CD4-positive, alpha-beta memory T cell (primary cell): ENCODE measurements around the gene SETD3. TPM values are rescaled to one million over a fixed set of nuclear protein-coding genes. Genes with fewer than 3 reads are reported as not detected.

Source experiments
- CTCF ChIA-PET: fragments of 350-600 bp; sonication (Branson Sonifier 250); formaldehyde crosslinking; loops from one replicate; lab custom pipeline; 2021; ENCODE audit warnings: inconsistent platforms; ENCODE audit not compliant: partially characterized antibody; lab: Charles Lee
- POLR2A ChIA-PET: fragments of 350-600 bp; sonication (Branson Sonifier 250); formaldehyde crosslinking; loops from one replicate; lab custom pipeline; 2021; ENCODE audit not compliant: partially characterized antibody; lab: Charles Lee
- DNase-seq, 5 donors: peaks; one replicate each; pipeline versions ENCODE4 v3.0.0 to v3.0.0-alpha.2; 2020 to 2022; ENCODE audit warnings: mixed read lengths in 1 of 5
- H3K27ac ChIP-seq: one replicate; pipeline ENCODE4 v1.7.0; 2013; ENCODE audit warnings: low read depth, low read length
- H3K27me3 ChIP-seq: 2 replicates; pipeline ENCODE4 v1.7.0; 2013; ENCODE audit warnings: mild to moderate bottlenecking, low read length, moderate library complexity; ENCODE audit not compliant: insufficient read depth
- H3K36me3 ChIP-seq: 2 replicates; pipeline ENCODE4 v1.7.0; 2013; ENCODE audit warnings: mild to moderate bottlenecking, low read length, moderate library complexity; ENCODE audit not compliant: insufficient read depth
- H3K4me1 ChIP-seq: 2 replicates; pipeline ENCODE4 v1.7.0; 2013; ENCODE audit warnings: mild to moderate bottlenecking, low read length, moderate library complexity; ENCODE audit not compliant: insufficient read depth
- H3K4me3 ChIP-seq, 2 donors: one replicate each; pipeline ENCODE4 v1.7.0; 2013; ENCODE audit warnings: low read length in 2 of 2, mild to moderate bottlenecking in 1 of 2
- H3K9me3 ChIP-seq, 2 donors: one replicate each; pipeline ENCODE4 v1.7.0; 2013; ENCODE audit warnings: low read length in 2 of 2, control low read depth in 1 of 2; ENCODE audit not compliant: control insufficient read depth in 1 of 2
- H3K27ac Mint-ChIP-seq, 7 donors: one replicate each; pipeline ENCODE4 v1.8.0; 2020 to 2021; ENCODE audit warnings: mixed read lengths in 7 of 7, mild to moderate bottlenecking in 6 of 7, inconsistent platforms in 3 of 7, moderate library complexity in 3 of 7
- H3K27me3 Mint-ChIP-seq, 2 donors: one replicate each; pipeline ENCODE4 v1.8.0; 2020 to 2021; ENCODE audit warnings: mixed read lengths in 2 of 2
- H3K36me3 Mint-ChIP-seq, 2 donors: one replicate each; pipeline ENCODE4 v1.8.0; 2020 to 2021; ENCODE audit warnings: mixed read lengths in 2 of 2, inconsistent platforms in 1 of 2, mild to moderate bottlenecking in 1 of 2
- H3K4me1 Mint-ChIP-seq, 4 donors: one replicate each; pipeline ENCODE4 v1.8.0; 2020 to 2021; ENCODE audit warnings: mixed read lengths in 4 of 4, mild to moderate bottlenecking in 1 of 4
- H3K4me3 Mint-ChIP-seq, 8 donors: one replicate each; pipeline ENCODE4 v1.8.0; 2020 to 2021; ENCODE audit warnings: mixed read lengths in 8 of 8, mild to moderate bottlenecking in 7 of 8, moderate library complexity in 6 of 8, inconsistent platforms in 3 of 8
- H3K9me3 Mint-ChIP-seq, 8 donors: one replicate each; pipeline ENCODE4 v1.8.0; 2020 to 2021; ENCODE audit warnings: mixed read lengths in 8 of 8, mild to moderate bottlenecking in 5 of 8, inconsistent platforms in 3 of 8, moderate library complexity in 1 of 8
- intact Hi-C: fragments of 100-400 bp; cut with micrococcal nuclease; formaldehyde crosslinking; loops from one replicate; pipeline ENCODE4 v1.15.1; 2023
- polyA plus RNA-seq, 2 donors: library from polyadenylated mRNA; unstranded; fragments of 300-500 nt; fragmentation: Illumina TruSeq; gene quantifications; one replicate each; pipeline ENCODE4 v1.2.3, GENCODE V29; 2021
- total RNA-seq, 2 experiments: library from RNA; stranded (reverse); gene quantifications; one replicate each; pipeline ENCODE4 v1.2.3, GENCODE V29; 2021

SETD3 gene
- total and polyA plus RNA-seq, 4 experiments from 2014 or later: 37.4 to 66.9 (median 55.8) TPM

DNA sequence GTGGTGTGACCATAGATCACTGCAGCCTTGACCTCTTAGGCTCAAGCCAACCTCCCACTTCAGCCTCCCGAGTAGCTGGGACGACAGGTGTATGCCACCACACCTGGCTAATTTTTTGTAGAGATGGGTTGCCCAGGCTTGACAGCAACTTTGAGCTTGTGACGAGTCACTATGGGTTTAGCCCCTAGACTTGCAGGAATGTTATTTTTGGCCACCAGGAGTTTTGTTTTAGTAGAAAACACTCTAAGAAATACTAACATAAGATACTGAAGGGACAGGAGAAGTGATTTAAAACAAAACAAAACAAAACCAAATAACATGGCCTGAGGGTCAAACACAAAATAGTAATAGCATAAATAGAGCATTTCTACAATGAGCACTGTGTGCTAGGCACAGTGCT, 26.4 kb downstream of the SETD3 start:
- H3K36me3 ChIP-seq: peaks cover 48% of the 10 kb centered on the region
- H3K4me3 ChIP-seq: no peak overlapping the region
- H3K27ac ChIP-seq: no peak overlapping the region
- ChIA-PET POLR2A (no interaction called here), CTCF (interaction anchor here (1.6 kb wide), 1 partner anchor 174 kb away, joined by 3 read pairs; no protein-coding TSS in a partner anchor)
- no peak for DNase-seq
- Mint-ChIP-seq H3K4me1 (peaks cover 0 to 2% (median 0%) of the 10 kb centered on the region in 4 donors), H3K36me3 (peaks cover 54 to 62% of the 10 kb centered on the region in 2 donors), H3K27me3 (no peaks in the 10 kb centered on the region), H3K27ac (no peak overlapping the region), H3K9me3 (no peaks in the 10 kb centered on the region), H3K4me3 (no peak overlapping the region)
- no peaks in the 10 kb centered on the region for H3K4me1 ChIP-seq
- intact Hi-C loops: no loop called here
- no peaks in the 10 kb centered on the region for H3K27me3 ChIP-seq
- H3K9me3 ChIP-seq: no peaks in the 10 kb centered on the region

DNA sequence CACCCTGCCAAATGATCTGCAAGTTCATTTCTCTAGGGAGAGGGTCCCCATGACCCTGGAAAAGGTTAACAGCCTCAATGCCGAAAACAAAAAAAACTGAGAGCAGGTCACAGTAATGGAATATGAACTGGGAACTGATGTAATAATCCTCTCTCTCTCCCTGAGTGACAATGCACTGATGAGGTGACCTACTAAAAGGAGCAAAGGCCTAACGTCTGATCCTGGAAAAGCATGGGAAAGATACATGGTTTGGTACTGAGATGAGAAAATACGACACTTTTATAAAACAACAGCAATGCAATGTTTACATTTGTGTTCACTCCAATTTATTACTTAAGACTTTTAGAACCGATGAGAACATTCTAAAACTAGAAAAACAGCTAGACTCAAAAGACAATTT, 27.7 kb downstream of the SETD3 start:
- Mint-ChIP-seq H3K27ac (peak overlapping the region in 1 of 7 donors; percentile 31), H3K4me1 (peaks cover 0 to 2% (median 0%) of the 10 kb centered on the region in 4 donors), H3K9me3 (no peaks in the 10 kb centered on the region), H3K36me3 (peaks cover 55 to 66% of the 10 kb centered on the region in 2 donors), H3K4me3 (no peak overlapping the region), H3K27me3 (no peaks in the 10 kb centered on the region)
- peaks cover 52% of the 10 kb centered on the region for H3K36me3 ChIP-seq
- ChIA-PET CTCF (interaction anchor here (1.6 kb wide), 1 partner anchor 175 kb away, joined by 3 read pairs; no protein-coding TSS in a partner anchor), POLR2A (no interaction called here)
- intact Hi-C loops: no loop called here
- DNase-seq: no peak
- no peaks in the 10 kb centered on the region for H3K9me3 ChIP-seq
- H3K4me1 ChIP-seq: no peaks in the 10 kb centered on the region
- H3K27me3 ChIP-seq: no peaks in the 10 kb centered on the region
- no peak overlapping the region for H3K4me3 ChIP-seq
- no peak overlapping the region for H3K27ac ChIP-seq

- H3K27me3 ChIP-seq: no peaks in the 10 kb centered on the region
- Mint-ChIP-seq H3K4me1 (peaks cover 0 to 4% (median 3%) of the 10 kb centered on the region in 4 donors), H3K4me3 (no peak overlapping the region), H3K9me3 (no peaks in the 10 kb centered on the region), H3K36me3 (peaks cover 54 to 61% of the 10 kb centered on the region in 2 donors), H3K27ac (peak overlapping the region in 1 of 7 donors; percentile 10), H3K27me3 (no peaks in the 10 kb centered on the region)
- POLR2A ChIA-PET: interaction anchor here (1.5 kb wide), 1 partner anchor 11 kb away, joined by 4 read pairs; no protein-coding TSS in a partner anchor
- H3K4me1 ChIP-seq: no peaks in the 10 kb centered on the region
- CTCF ChIA-PET: interaction anchor here (1.0 kb wide), 1 partner anchor 58 kb away, joined by 3 read pairs; no protein-coding TSS in a partner anchor
- H3K27ac ChIP-seq: no peak overlapping the region
- DNase-seq: no peak
- H3K36me3 ChIP-seq: peaks cover 44% of the 10 kb centered on the region
- H3K9me3 ChIP-seq: no peaks in the 10 kb centered on the region
- intact Hi-C loops: no loop called here
- H3K4me3 ChIP-seq: no peak overlapping the region
These were observed 29.4 kb downstream of the SETD3 start for GRCh38 chr14:99451234-99451633.

DNA sequence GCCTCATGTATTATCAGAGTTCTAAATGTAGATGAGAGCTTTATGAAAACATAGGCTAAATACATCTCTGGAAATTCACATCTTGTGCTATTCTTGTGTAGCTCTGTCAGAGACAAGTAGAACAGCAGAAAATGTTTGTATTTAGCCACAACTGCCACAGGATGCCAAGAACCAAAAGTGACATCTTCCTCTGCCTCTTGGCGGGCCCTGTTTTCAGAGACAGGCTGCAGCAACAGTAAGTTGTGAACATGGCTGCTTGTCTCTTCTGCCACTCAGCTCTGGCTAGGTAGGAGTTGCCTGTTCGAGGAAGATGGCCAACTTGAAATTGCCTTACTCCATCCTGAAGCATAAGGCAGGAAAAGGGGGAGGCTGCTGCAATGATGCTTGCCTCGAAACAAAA, 30.4 kb downstream of the SETD3 start:
- Mint-ChIP-seq H3K36me3 (peaks cover 59 to 65% of the 10 kb centered on the region in 2 donors), H3K4me1 (peaks cover 0 to 4% (median 3%) of the 10 kb centered on the region in 4 donors), H3K4me3 (no peak overlapping the region), H3K27ac (no peak overlapping the region), H3K9me3 (no peaks in the 10 kb centered on the region), H3K27me3 (no peaks in the 10 kb centered on the region)
- Histone ChIP-seq H3K27me3 (no peaks in the 10 kb centered on the region), H3K36me3 (peaks cover 41% of the 10 kb centered on the region), H3K9me3 (no peaks in the 10 kb centered on the region), H3K4me3 (no peak overlapping the region), H3K27ac (no peak overlapping the region), H3K4me1 (no peaks in the 10 kb centered on the region)
- POLR2A ChIA-PET: interaction anchor here (1.5 kb wide), 1 partner anchor 10 kb away, joined by 4 read pairs; no protein-coding TSS in a partner anchor
- no peak for DNase-seq
- intact Hi-C loops: no loop called here
- CTCF ChIA-PET: no interaction called here

DNA sequence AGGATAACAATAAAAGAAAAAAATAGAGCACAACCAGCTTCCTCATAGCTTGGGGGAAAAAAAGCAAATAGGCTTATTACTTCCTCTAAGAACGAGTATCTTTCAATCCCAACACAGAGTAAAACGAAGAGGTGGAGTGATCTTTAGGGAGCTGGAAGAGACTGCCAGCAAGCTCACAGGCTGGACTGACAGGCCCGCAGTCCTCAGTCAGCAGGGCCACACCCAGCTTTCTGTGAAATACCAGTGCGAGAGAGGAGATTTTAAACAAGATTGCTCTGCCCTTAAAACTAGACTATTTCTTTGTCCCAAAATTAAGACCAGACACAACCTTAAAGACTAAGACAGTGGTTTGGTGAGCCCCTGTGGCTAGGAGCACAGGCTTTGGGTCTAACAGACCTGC, 32.9 kb downstream of the SETD3 start:
- Mint-ChIP-seq H3K9me3 (no peaks in the 10 kb centered on the region), H3K27ac (peak overlapping the region in 2 of 7 donors; percentile 22 to 35), H3K36me3 (peaks cover 58 to 60% of the 10 kb centered on the region in 2 donors), H3K4me3 (no peak overlapping the region), H3K4me1 (peaks cover 4 to 9% (median 4%) of the 10 kb centered on the region in 4 donors), H3K27me3 (no peaks in the 10 kb centered on the region)
- H3K36me3 ChIP-seq: peaks cover 35% of the 10 kb centered on the region
- H3K4me3 ChIP-seq: no peak overlapping the region
- ChIA-PET CTCF (interaction anchor here (0.9 to 1.2 kb wide), 2 partner anchors 10 to 32 kb away, joined by 3 read pairs; no protein-coding TSS in a partner anchor), POLR2A (no interaction called here)
- H3K4me1 ChIP-seq: no peaks in the 10 kb centered on the region
- H3K27ac ChIP-seq: no peak overlapping the region
- intact Hi-C loops: no loop called here
- no peak for DNase-seq
- no peaks in the 10 kb centered on the region for H3K9me3 ChIP-seq
- H3K27me3 ChIP-seq: no peaks in the 10 kb centered on the region

- Histone ChIP-seq H3K4me1 (peaks cover 10% of the 10 kb centered on the region), H3K27ac (no peak overlapping the region), H3K36me3 (peaks cover 30% of the 10 kb centered on the region), H3K9me3 (no peaks in the 10 kb centered on the region), H3K27me3 (no peaks in the 10 kb centered on the region), H3K4me3 (no peak overlapping the region)
- Mint-ChIP-seq H3K27ac (peak overlapping the region in 4 of 7 donors; percentile 23 to 71 (median 43)), H3K9me3 (no peaks in the 10 kb centered on the region), H3K36me3 (peaks cover 63 to 68% of the 10 kb centered on the region in 2 donors), H3K4me3 (no peak overlapping the region), H3K4me1 (peaks cover 13 to 26% (median 18%) of the 10 kb centered on the region in 4 donors), H3K27me3 (no peaks in the 10 kb centered on the region)
- intact Hi-C loops: no loop called here
- DNase-seq: no peak
- ChIA-PET CTCF (no interaction called here), POLR2A (no interaction called here)
These were observed 34.7 kb downstream of the SETD3 start for GRCh38 chr14:99445931-99446330.

DNA sequence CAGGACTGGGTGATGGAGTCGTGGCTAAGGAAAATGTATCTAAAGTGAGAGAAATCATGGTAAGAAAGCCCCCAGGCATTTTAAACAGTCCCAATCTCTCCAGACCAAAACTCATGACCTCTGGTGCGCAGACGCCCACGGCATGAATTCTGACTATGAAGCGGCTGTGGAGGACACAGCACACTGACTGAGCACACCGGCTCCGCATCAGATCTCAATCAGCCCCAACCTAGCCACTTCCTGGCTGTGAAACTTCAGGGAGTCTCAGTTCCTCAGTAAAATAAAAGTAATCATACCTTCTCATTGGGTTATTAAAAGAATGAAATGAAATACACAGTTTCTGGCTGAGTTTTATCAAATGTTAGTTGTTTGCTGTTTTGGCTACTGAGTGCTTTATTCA, 38.7 kb downstream of the SETD3 start:
- H3K4me1 Mint-ChIP-seq: peaks cover 30 to 53% (median 40%) of the 10 kb centered on the region in 4 donors

More for the DNA sequence above, 38.7 kb downstream of the SETD3 start:
- H3K27me3 ChIP-seq: no peaks in the 10 kb centered on the region
- ChIA-PET POLR2A (no interaction called here), CTCF (no interaction called here)
- H3K9me3 ChIP-seq: no peaks in the 10 kb centered on the region
- H3K27me3 Mint-ChIP-seq: no peaks in the 10 kb centered on the region
- H3K36me3 ChIP-seq: peaks cover 7% of the 10 kb centered on the region
- H3K36me3 Mint-ChIP-seq: peaks cover 58 to 68% of the 10 kb centered on the region in 2 donors
- peak overlapping the region; percentile 11 to 83 (median 76) for H3K27ac Mint-ChIP-seq
- H3K9me3 Mint-ChIP-seq: no peaks in the 10 kb centered on the region
- H3K4me3 Mint-ChIP-seq: peak overlapping the region in 4 of 8 donors; percentile 14 to 56 (median 44)
- no peak overlapping the region for H3K4me3 ChIP-seq
- H3K4me1 ChIP-seq: peaks cover 27% of the 10 kb centered on the region
- intact Hi-C loops: no loop called here
- no peak overlapping the region for H3K27ac ChIP-seq
- DNase-seq: no peak
